ENCODE measurements around the gene BMI1.
"Not testable (repeated sequence)": the region's sequence is repeated elsewhere in the genome, so short reads cannot be mapped to it uniquely, and the experiment has no call there.

BMI1 gene

DNA sequence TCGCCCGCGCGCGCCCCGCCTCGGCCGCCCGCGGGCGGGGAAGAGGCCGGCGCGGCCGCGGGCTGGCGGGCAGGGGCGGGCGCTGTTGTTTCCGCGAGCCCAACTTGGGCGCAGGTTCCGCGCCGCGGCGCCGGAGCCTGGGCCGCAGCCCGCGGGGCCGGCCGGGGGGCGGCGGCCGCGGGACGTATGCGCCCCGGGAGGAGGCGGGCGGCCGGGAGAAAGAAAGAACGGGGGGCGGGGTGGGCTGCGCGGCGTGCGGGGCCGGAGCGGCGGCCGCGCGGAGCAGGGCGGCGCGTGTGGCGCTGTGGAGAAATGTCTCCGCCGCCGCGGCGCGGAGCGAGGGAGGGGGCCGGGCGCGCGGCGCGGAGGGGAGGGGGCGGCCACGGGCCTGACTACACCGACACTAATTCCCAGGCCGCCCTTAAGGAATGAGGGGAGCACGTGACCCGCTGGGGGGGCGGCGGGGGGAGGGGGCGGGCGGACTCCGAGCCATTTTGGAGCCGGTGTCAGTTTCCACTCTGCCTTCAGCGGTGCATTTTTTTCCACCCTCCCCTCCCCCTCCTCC is at the start of gene BMI1:
Gene BMI1, plus strand, starts transcription at position 509 of the 565 bp plus-strand sequence. CDS start 5,351 bp downstream, outside the sequence.
- peak; percentile 66 for DNase-seq (ENCODE audit: low read depth)

DNA sequence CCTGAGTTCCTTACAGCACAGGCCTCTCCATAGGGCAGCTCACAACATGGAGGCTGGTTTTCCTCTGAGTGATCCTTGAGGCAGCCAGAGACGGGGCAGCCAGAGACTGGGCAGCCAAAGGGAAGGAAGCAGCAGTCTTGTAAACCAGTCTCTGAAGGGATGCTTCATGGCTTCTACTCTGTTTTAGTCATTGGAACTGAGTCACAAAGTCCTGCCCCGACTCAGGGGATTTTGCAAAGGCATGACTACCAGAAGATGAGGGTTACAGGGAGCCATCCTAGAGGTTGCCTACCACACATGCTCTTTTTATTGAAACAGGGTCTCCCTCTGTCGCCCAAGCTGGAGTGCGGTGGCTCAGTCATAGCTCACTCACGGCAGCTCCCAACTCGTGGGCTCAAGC is 49.1 kb upstream of the BMI1 start:
- no peak for DNase-seq (ENCODE audit: low read depth)

DNA sequence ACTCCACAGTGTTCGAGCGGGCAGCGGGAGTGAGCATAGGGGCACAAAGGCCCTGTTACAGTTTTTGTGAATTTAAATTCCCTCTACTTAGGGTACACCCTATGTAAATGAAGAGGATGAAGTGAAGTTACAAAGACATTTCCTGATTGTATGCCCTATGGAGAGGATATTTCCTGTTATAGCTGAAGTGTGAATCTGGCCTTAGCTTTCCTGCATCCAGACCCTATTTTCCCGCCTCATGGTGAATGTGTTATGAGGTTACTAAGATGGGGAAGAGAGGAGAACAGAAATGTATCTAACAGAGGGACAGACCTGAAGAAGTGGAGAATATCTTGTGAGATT is 42.5 kb upstream of the BMI1 start:
- DNase-seq (ENCODE audit: low read depth) = no peak

DNA sequence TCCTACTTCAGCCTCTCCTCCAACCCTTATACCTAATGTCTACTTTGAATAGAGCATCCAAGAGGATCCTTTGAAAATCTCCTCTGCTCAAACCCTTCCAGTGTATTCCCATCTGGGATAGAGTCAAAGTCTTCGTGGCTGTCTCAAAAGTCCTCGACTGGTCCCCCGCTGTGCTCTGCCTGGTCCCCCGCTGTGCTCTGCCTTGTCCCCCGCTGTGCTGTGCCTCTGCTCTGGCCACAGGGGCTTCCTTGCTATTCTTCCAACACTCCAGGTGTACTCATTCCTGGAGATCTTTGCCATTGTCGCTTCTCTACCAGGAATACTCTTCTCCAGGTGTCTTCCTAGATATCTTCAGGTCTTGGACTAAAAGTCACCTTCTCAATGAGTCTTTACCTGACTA is 40.8 kb upstream of the BMI1 start:
- no peak for DNase-seq (ENCODE audit: low read depth)

DNA sequence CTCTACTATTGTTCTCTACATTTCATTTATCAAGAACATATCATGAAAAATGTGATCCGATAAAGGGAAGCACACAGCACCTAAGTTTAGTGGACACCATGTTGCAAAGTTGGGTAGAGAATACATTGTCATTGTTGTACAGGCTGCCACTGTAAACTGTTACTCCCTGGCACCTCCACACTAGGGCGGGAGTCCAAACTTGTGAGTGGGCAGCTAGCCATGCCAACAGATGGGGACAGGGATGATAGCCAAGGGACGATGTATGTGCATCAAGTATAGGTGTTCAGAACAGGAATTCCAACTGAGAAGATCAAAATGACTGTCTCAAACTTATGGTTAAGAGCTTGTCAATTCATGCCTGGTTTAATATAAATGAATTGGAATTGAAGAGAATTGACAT is 35.8 kb upstream of the BMI1 start:
- DNase-seq (ENCODE audit: low read depth) = no peak

DNA sequence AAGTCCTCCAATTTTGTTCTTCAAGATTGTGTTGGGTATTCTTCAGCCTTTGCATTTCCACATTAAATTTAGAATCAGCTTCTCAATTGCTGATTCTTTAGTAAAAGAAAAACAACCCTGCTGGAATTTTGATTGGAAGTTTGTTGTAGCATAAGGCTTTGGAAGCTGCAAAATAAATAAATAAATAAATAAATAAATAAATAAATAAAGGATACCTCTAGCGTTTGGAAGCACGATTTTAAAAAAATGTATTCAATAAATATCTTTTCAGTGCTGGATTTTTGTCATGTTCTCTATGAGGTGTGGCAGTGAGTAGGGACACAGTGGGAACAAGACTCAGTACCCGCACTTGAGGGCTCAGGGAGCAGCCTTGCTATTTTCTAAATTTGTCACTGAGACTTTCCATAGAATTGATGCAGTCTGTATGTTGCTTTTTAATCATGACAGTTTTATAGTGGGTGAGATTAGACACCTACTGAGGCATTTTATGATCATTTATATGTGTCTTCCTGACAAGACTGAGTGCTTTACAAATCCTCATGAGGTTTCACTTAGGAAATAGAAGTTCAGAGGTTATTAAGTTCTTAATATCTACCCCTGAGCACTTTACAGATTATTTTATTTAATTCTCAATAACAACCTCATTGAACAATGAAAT is 27.0 kb upstream of the BMI1 start:
- no peak for DNase-seq (ENCODE audit: low read depth)

DNA sequence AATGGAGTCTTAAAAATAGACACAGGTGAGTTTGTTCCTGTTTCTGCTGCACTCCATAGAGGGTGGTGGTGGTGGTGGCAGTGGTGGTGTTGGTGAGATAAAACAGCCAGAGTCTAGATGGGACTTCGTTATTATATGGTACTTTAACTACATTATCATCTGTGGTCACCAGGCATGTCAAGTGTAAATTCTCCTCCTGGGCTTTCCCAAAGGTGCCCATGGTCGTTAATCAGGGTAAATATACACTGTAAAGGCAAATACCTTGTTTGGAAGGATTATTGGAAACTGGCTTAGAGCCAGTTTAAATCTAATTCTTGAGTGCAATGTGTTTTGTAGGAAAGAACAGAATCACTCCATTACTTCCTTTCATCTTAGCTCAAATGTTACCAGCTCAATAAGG is 26.2 kb upstream of the BMI1 start:
- no peak for DNase-seq (ENCODE audit: low read depth)

DNA sequence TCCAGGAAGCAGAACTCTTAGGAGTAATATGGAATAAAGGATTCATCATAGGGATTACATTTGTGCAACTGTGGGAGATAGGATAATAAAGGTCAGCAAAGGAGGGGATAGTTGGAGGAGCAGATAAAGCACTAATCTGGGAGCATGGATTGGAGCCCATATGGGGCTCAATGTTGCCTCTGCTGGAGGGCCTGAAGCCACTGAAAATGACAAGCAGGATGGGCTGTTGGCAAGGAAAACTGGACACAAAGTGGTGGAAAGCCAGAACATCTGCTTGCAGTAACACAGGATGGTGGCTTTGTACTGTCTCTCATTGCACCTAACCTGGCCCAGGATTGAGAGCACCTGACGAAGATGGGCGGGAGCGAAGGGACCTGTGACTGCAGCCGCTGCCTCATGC is 19.7 kb upstream of the BMI1 start:
- DNase-seq (ENCODE audit: low read depth) = no peak

DNA sequence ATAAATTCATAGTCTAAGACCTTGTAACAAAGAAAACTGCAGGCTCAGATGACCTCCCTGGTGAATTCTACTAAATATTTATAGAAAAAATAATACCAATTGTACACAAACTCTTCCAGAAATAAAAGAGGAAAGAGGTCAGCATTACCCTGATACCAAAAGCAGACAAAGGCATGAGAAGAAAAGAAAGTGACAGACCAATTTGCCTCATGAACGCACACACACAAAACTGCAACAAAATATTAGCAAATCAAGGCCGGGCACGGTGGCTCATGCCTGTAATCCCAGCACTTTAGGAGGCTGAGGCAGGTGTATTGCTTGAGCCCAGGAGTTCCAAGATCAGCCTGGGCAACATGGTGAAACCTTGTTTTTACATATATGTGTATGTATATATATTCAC is 17.4 kb upstream of the BMI1 start:
- no peak for DNase-seq (ENCODE audit: low read depth)

DNA sequence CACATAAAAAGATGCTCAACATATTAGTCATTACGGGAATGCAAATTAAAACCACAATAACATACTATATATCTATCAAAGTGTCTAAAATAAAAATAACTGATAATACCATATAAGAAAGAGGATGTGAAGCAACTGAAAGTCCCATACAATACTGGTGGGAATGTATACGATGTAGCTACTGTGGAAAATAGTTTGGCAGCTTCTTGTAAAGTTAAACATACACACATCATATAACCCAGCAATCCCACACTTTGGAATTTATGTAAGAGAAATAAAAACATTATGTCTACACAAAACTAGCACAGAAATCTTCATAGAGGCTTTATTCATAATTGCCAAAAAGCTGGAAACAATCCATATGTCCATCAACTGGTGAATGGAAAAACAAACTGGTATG is 15.2 kb upstream of the BMI1 start:
- DNase-seq (ENCODE audit: low read depth) = no peak

DNA sequence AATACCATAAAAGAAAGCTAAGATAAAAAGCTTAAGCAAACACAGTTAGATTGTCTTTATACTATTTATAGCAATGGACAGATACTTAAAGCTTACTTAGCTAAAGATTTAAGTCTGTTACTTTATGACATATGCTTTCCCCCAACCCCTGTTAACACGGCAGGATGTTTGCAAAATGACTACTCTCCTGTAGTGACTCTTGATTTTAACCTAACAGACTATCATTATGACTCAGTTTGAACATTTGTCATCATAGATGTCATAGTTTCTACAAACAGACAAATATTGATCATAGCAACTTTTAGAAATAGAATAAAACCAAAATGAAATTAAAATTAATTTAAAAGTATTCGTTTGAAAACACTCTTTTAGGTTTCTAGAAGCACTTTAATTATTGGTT is 12.5 kb upstream of the BMI1 start:
- DNase-seq (ENCODE audit: low read depth) = no peak

DNA sequence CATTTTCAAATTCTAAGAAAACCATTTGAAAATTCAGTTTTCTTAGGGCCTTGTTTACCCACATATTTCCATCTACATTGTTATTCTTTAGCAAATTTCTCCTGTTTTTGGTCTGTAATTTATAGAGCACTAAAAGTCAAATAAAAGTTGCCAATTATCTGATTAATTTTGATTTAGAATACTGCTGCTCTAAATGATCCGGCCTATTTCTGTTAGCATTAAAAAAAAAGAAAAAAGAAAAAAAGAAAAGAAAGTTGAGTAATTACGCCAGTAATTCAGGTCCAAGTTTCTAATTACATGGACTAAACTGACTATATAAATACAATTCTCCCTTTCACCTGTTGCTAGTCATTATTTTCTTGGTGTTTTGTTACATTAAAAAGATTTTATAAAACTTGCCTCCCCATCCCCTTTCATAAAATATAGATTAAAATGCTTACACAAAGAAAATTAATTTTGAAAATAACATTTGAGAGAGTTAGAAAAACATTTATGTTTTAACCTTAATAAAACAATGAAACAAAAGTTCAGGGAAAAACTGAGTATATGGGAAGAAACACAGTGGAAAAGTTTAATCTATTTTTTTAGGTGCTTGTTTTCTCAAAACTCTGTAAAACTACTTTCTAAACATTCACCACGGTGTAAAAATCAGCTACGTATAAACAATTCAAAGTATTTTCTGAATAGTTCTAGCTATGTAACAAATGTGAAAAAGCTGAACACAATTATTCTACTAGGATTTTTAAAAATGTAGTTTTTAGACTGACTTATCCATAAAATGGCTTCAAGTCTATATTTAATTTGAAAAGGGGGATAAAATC is 11.5 kb upstream of the BMI1 start:
- no peak for DNase-seq (ENCODE audit: low read depth)

DNA sequence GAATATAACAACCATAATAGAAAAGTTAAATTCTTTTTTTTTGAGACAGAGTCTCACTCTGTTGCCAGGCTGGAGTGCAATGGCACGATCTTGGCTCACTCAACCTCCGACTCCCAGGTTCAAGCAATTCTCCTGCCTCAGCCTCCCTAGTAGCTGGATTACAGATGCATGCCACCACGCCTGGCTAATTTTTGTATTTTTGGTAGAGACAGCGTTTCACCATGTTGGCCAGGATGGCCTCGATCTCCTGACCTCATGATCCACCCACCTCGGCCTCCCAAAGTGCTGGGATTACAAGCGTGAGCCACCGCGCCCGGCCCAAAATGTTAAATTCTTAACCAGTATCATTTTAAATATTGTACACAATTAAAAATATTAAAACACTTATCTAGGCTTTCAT is 10.9 kb upstream of the BMI1 start:
- DNase-seq (ENCODE audit: low read depth) = not testable (repeated sequence)

DNA sequence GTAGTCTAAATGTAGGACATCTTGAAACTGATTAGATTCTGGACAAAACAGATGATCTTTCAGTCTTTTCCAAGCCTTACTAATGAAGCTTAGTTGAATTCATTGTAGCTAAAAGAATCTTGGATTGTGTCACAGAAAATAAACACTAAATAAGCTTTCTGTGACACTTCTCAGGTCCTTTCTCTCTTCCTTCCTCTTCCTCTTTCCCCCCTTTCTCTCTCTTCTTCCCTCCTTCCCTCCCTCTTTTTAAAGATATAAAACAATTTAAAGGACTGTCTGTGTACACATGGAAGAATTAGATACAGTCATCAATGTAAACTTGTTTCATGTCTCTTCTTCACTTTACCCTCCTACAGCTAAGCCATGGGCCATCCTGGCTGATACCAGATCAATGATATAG is 10.0 kb upstream of the BMI1 start:
- no peak for DNase-seq (ENCODE audit: low read depth)

DNA sequence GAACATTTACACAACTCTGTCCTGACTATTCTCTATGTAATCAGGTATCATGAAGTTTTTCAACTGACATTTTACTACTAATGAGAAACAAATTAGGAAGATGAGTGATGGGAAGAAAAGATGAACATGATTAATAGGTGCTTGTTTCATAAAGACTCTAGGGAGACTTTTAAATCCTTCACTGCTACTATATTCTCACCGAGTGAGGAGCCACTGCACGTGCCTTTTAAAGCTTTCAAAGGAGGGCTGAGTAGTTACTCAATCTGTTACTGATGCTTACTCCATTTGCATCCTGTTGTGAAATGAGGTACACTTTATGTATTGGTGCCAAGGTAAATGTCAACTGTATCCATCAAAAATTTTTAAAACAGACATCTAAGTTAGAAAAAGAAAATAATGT is 6.0 kb upstream of the BMI1 start:
- no peak for DNase-seq (ENCODE audit: low read depth)

DNA sequence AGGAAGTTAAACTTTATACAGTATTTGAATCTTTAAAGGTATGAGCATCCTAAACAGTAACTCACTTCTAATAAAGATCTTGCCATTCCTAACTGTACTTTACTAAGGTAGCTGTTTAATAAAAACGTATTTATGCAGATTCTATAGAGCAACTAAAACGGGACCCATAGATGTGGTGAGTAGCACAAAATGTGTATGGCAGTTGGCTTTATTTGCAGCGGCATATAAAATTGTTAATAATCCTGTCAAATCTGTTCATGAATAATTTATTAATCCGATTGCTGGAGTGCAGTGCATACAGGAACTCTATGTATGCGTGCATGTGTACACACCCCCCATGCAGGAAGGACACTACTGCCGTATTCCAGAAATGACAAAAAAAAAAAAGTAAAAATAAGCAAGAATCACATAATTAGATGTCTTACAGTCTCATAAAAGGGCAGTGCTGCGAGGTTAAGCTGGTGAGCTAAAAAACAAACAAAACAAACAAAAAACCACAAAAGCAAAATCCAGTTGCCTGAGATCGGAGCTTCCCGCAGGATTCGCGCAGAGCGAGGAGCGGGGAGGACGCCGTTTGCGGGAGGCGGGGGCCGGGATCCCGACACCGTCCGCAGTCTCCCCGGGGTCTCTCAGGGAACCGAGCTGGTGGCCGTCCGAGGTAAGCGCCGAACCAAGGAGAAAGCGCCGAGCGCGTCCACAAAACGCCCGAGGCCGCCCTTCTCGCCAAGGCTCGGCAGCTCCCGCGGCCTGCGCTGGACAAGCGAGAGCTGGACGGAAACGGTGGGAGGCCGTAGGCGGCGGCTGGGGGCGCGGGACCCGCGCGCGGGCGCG is 5.2 kb upstream of the BMI1 start:
- DNase-seq (ENCODE audit: low read depth) = no peak

DNA sequence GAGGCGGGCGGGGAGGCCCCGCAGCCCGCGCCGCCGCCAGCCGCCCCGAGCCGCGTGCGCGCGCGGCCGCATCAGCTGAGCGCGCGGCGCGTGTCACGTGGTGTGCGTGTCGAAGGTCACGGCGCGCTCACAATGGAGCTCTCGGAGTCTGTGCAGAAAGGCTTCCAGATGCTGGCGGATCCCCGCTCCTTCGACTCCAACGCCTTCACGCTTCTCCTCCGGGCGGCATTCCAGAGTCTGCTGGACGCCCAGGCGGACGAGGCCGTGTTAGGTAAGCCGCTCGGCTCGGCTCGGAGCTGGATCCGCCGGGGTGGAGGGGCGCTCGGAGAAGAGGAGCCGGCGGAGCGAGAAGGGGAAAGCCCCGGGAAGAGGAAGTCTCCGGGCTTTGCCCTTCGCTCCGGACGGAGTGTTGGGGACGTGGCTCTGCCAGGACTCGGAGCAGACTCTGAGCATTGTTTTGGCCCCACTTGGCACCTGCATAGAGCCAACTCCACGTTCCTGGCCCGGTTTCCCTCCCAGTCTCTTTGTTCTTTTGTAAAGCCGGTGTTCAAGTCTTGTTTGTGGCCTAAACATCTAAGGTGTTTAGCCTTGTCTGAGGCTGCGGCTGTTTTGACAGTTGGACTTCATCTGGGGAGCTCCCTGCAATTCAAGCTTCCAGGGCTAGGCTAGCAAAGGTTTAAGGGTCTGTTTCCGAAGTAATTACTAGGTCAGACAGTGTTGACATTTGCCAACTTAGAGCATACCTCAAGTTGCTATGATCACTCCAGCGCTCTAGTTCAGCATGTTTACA is 4.4 kb upstream of the BMI1 start, which contains the start of gene COMMD3:
Gene COMMD3, plus strand, starts transcription at position 103 of the 790 bp plus-strand sequence. Its CDS starts 30 bp downstream, at position 133.
- peak; percentile 73 for DNase-seq (ENCODE audit: low read depth)

DNA sequence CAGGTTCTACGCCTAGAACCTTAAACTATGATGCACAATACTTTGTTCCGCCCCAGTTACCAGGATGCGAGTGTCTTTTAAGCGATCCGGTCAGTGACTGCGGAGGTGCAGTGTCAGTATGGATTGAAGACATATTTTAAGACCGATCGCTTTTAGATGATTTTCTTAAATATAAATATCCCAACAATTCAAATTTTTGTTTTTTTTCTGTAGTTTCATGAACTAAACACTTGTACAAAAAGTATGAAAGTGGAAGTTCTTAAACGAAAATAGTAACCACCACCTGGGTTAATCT is 3.9 kb upstream of the BMI1 start:
- no peak for DNase-seq (ENCODE audit: low read depth)

DNA sequence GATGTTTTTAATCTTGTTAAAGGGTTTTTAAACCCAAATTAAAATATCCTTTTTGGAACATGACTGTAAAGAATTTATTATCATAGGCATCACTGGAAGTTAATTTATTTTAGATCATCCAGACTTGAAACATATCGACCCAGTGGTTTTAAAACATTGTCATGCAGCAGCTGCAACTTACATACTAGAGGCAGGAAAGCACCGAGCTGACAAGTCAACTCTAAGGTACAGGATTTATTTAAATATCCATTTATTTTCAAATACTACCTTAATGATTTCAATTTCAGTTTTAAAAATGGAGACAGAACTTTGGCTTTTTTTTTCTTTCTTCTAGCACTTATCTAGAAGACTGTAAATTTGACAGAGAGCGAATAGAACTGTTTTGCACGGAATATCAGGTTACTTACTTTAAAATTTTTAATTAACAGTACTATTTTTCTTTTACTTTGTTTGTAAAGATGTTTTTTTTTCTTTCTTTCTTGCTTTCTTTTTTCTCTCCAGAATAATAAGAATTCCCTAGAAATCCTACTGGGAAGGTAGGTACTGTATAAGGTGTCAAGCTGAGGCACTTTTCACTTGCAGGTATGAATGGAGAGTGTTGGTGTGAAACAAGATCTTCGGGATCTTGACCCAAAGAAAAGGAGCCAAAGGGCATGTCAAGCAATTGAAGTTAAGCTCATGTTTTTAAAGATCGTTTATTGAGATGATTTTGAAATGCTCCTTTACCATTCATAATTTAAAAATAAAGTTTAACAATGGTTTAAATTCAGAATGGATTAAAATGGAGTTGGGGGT is 2.9 kb upstream of the BMI1 start:
- no peak for DNase-seq (ENCODE audit: low read depth)

DNA sequence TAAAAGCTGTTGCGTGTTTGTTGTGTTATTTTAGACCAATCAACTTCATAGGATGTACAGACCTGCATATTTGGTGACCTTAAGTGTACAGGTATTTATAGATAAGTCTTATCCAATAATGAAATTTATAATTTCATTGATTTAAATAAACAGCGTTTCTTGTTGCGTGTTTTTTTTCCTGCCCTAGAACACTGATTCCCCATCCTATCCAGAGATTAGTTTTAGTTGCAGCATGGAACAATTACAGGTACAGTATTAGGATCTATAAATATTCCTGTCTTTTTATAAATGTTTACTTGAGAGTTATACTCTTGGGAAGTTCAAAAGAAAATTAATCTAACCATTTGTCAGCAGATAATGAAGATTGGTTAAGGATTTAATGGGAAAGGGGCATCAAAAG is 2.1 kb upstream of the BMI1 start:
- no peak for DNase-seq (ENCODE audit: low read depth)

DNA sequence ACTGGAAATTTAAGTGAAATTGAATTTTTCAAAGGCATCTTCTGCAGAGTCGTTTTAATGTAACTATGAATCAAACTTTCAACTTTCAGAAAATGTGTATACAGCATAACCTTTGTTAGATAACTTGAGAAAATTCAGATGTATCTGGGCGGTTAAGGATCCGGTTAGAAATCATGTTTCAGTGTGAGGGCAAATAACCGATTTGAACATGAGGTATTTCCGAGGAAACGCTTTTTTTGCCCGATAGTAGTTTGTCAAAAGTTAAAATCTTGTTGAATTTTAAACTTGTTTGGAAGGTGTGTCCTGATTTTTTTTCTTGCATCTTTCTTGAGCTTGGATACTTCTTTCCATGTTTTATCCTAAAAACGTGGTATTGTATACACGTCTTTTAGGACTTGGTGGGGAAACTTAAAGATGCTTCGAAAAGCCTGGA is 1.3 kb upstream of the BMI1 start:
- no peak for DNase-seq (ENCODE audit: low read depth)

Measured in activated T-cell treated with anti-CD3 and anti-CD28 coated beads for 24 hours (primary cell).